Posterior vena cava (tissue), 2 donors: ENCODE measurements around the gene ZBED1. TPM values are rescaled to one million over a fixed set of nuclear protein-coding genes. Genes with fewer than 3 reads are reported as not detected.
A peak's percentile ranks its signal among the peaks of the same experiment; 100 is the strongest.

ENCODE experiments used
- DNase-seq: peaks from one replicate; pipeline ENCODE4 v3.0.0-alpha.2; 2020; ENCODE audit warnings: low spot score
- intact Hi-C, 2 donors: fragments of 100-400 bp; cut with DNase I; formaldehyde crosslinking; loops; one replicate each; pipeline versions ENCODE4 v1.14.1 to v1.14.2; 2022 to 2023
- total RNA-seq, 2 donors: library from RNA; stranded (reverse); fragmentation: NEBNext Ultra II Directional; extraction: Animal tissue kit (Norgen Biotek cat#: 25700); gene quantifications; one replicate each; pipeline ENCODE4 v1.2.1, GENCODE V29; 2021
- donor health status: DM: yes; HTN: yes; CAD: no.
- donor health status: DM: yes; HTN: yes; CAD: no.

Gene ZBED1
- total RNA-seq, 2 donors from 2014 or later, result 33.4 to 34.1 TPM

DNA sequence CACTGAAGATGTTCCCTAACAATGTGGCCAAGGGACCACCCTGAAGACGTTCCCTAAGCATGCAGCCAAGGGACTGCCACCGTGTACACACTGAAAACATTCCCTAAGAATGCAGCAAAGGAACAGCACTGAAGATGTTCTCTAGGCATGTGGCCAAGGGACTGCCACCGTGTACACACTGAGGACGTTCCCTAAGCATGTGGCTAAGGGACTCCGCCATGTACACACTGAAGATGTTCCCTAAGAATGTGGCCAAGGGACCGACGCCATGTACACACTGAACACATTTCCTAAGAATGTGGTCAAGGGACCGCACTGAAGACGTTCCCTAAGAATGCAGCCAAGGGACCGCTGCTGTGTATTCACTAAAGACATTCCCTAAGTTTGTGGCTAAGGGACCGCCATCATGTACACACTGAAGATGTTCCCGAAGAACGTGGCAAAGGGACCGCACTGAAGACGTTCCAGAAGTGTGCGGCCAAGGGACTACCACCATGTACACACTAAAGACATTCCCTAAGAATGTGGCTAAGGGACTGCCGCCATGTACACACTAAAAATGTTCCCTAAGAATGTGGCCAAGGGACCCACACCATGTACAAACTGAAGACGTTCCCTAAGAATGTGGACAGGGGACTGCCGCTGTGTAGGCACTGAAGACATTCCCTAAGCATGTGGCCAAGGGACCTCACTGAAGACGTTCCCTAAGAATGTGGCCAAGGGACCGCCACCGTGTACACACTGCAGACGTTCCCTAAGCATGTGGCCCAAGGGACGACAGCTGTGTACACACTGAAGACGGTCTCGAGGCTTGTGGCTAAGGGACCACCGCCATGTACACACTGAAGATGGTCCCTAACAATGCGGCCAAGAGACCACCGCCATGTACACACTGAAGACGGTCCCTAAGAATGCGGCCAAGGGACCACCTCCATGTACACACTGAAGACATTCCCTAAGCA lies 54.8 kb downstream of the ZBED1 start:
- DNase-seq, result peak; percentile 62
- intact Hi-C loops, result no loop called here

DNA sequence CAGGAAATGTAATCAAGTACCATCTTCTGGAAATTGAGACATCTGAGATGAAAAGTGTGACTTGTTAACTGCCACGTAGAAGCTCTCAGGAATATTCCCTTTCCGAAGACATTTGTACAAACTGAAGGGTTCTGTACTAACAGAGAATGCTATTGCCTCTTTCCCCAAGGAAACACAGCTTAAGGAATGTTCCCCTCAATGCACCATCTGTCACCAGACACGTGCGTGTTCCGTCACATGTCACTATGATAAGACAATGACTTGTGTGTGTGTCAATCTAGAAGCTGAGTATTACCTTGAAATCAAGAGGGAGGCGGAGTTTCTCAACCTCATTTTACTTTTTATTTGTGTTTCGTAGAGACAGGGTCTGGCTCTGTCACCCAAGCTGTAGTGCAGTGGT lies 58.1 kb downstream of the ZBED1 start:
- no peak for DNase-seq
- intact Hi-C loops, result no loop called here

DNA sequence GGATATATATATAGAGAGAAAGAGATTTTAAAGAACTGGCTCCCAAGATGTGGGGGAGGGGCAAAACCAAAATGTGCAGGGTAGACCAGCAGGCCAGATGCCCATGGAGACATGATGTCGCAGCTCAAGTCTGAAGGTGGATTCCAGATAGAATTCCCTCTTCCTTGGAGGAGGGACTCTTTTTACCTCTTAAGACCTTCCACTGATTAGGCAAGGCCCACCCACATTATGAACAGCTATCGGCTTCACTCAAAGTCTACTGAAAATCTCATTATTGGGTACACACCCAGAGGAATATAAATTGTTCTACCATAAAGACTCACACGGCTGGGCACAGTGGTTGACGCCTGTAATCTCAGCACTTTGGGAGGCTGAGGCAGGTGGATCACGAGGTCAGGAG lies 59.3 kb downstream of the ZBED1 start:
- intact Hi-C loops, result no loop called here
- DNase-seq, result no peak

DNA sequence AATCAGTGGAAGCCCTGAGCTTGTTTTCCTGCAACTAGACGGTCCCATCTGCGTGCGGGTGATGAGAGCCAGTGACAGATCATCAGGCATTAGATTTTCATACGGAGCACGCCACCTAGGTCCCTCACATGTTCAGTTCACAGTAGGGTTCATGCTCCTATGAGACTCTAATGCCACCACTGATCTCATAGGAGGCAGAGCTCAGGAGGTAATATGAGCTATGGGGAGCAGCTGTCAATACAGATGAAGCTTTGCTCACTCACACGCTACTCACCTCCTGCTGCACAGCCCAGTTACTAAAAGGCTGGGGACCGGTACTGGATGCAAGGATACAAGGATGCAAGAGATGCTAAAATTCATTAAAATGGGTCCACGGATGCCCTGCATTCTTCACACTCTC lies 61.2 kb downstream of the ZBED1 start:
- intact Hi-C loops, result no loop called here

More for the DNA sequence above, 61.2 kb downstream of the ZBED1 start:
- DNase-seq, result no peak

Other genes starting within 250 kb of the ZBED1 start
- 10 to 100 TPM; 16.0 to 18.9 TPM for gene DHRSX, start within 50 bp of the ZBED1 start, total RNA-seq
- gene CD99, start 190.3 kb upstream of the ZBED1 start, total RNA-seq, result 100 to 1,000 TPM; 298 to 369 TPM